Stimulated activated CD8-positive, alpha-beta memory T cell treated with anti-CD3 and anti-CD28 coated beads, Interleukin-4, amount 100 ng/mL, for 4 hours (primary cell): ENCODE data around the gene PIK3C2G.

Experiments used
- DNase-seq, 2 donors: peaks; one replicate each; pipeline ENCODE4 v3.0.0-alpha.2; 2020; ENCODE audit warnings: low read depth in 2 of 2, low spot score in 1 of 2

Gene PIK3C2G

DNA sequence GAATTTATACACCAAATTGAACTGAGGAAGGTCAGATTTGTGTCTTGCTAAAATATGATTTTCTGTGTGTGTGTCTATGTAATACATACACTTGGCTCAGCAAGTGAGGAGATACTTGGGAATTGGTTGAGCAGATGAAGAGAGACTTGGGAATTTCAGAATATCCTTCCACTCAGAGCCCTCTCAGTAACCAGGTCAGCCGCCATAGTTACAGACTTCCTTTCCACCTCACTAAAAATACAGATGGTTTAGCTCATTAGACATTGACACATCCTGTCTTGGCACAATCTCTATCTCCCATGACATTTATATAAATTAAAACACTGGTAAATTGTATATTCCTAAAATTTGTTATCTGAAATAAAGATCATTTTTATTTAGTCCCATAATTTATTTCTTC is 15.9 kb downstream of the PIK3C2G start:
- DNase-seq: no peak

GRCh38 chr12:18280728-18281127 is 19.4 kb downstream of the PIK3C2G start:
- DNase-seq: no peak

- no peak for DNase-seq
These were observed 20.6 kb downstream of the PIK3C2G start for GRCh38 chr12:18281941-18282340.

- DNase-seq: no peak
These were observed 22.5 kb downstream of the PIK3C2G start for GRCh38 chr12:18283831-18284230.

GRCh38 chr12:18284386-18284785 is 23.1 kb downstream of the PIK3C2G start:
- no peak for DNase-seq

- no peak for DNase-seq
These were observed 23.8 kb downstream of the PIK3C2G start for GRCh38 chr12:18285161-18285560.

- DNase-seq: no peak
These were observed 29.1 kb downstream of the PIK3C2G start for GRCh38 chr12:18290386-18290785.

DNA sequence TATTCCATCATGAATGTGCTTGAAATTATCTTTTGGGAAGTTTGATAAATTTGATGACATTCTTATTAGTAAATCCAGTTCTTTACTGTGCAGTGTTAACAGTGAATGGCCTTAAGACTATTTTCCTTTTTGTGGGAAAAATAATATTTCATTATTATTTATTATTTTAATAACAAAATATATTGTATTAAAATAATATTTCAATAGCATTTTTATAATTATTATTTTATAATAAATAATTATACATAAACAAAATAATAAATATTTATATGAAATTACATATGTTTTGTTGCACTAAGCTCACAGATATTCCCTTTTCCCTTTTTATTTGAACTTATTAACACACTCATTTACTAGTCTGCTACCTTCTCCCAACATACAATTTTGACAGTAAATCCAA is 33.6 kb downstream of the PIK3C2G start:
- no peak for DNase-seq

GRCh38 chr12:18296201-18296908 is 35.0 kb downstream of the PIK3C2G start:
- no peak for DNase-seq

DNA sequence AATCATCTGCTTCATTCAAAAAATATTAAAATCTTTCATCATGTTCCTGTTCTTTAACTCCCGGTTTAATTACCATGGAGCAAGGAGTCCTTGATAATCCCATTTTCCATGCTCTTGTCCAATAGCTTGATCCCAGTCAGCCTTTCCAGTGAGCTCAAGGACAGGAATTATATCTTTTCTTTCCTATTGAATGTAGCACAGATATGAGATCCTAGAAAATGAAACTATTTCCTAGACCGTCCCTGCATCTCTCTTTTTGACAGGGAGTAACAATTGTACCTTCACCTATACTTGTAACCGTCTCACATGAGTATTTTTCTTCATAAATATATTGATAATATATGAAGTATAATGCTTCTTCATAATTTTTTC is 35.6 kb downstream of the PIK3C2G start:
- DNase-seq: no peak

DNA sequence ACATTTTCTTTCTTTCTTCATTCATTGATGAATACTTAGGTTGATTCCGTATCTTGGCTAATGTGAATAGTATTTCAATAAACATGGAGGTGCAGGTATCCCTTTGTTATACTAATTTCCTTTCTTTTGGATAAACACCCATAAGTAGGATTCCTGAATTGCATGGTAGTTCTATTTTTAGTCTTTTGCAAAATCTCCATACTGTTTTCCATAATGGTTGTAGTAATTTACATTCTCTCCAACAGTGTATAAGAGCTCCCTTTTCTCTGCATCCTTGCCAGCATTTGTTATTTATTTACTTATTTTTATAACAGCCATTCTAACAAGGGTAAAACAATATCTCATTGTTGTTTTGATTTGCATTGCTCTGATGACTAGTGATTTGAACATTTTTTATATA is 36.6 kb downstream of the PIK3C2G start:
- no peak for DNase-seq

GRCh38 chr12:18302809-18303430 is 41.6 kb downstream of the PIK3C2G start:
- no peak for DNase-seq

DNA sequence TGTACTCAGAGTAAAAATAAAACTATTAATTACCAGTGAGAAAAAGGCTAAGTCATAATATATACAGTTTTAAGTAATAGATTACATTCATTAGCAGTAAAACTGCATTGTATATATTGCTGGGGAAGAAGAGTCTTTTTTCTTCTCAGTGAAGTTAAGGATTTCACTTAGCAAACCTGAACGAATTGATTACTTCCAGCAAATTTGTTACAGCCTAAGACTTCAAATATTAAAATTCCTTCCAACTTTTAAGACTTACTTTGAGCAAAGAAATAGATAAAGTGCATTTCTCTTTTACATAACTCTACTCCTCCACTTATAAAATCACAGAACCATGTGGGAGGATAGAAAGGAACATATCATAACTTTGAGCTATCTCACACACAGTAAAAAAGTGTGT is 43.3 kb downstream of the PIK3C2G start:
- DNase-seq: no peak

GRCh38 chr12:18306311-18306710 is 45.0 kb downstream of the PIK3C2G start:
- no peak for DNase-seq

GRCh38 chr12:18313306-18313705 is 52.0 kb downstream of the PIK3C2G start:
- no peak for DNase-seq

GRCh38 chr12:18320036-18320617 is 58.8 kb downstream of the PIK3C2G start:
- no peak for DNase-seq

DNA sequence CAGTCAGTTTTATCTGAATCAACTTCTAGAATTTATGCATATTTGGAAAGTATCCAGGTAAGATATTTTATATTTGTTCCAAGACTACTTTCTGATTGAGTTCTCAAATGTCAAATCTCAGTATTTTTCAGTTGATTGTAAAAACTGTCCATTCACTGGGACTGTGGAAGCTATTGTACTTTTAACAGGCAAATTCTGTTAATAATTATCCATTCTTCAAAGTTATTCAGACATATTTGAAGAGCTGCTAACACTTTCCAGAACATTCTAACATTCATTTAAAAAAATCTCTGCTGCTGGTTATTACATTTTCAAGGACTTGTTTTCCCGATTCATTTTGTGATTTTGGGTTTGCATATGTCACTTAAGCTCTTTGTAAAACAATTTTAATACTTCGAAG is 59.7 kb downstream of the PIK3C2G start:
- DNase-seq: no peak

GRCh38 chr12:18323159-18323558 is 61.8 kb downstream of the PIK3C2G start:
- no peak for DNase-seq

DNA sequence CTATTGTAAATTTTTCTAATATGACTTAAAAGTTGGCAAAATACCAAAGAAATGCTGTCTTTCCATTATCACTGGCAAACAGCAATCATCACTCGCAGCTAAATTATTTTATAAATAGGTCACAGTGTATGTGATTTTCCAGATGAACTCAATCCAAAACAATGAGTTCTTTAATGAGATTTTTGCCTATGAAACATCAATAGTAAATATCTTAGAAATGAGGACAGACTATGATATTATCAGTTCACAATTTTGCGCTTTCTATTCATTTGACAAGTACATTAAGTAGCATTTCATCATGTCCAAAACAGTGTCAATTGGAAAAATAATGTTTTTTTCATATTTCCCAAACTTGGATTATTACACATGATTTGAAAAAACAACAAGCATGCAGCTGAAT is 65.7 kb downstream of the PIK3C2G start:
- no peak for DNase-seq

- DNase-seq: no peak
These were observed 70.9 kb downstream of the PIK3C2G start for GRCh38 chr12:18332173-18332572.

- no peak for DNase-seq
These were observed 78.3 kb downstream of the PIK3C2G start for GRCh38 chr12:18339633-18340032.

DNA sequence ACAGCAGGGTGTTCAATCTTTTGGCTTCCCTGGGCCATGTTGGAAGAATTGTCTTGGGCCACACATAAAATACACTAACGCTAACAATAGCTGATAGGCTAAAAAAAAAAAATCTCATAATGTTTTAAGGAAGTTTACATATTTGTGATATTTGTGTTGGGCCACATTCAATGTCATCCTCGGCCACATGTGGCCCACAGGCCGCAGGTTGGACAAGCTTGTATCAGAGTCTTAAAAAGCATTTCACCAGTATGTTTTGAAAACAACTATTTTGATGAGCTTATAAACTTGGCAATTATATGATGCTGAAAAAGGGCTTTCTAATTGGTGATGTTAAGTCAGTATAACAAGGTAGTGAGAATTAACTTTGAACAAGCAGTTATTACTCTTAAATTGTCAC is 78.9 kb downstream of the PIK3C2G start:
- no peak for DNase-seq

GRCh38 chr12:18340786-18341185 is 79.5 kb downstream of the PIK3C2G start:
- DNase-seq: no peak
